ENCODE data around the gene CACNA2D3.
A peak's percentile ranks its signal among the peaks of the same experiment; 100 is the strongest.

CACNA2D3 gene

GRCh38 chr3:54344601-54345231, 222.4 kb downstream of the CACNA2D3 start:
- DNase-seq: no peak

GRCh38 chr3:54345847-54346375, 223.6 kb downstream of the CACNA2D3 start:
- no peak for DNase-seq

- no peak for DNase-seq
Measured at GRCh38 chr3:54347060-54347459, 224.7 kb downstream of the CACNA2D3 start.

- no peak for DNase-seq
Measured at GRCh38 chr3:54347933-54348332, 225.6 kb downstream of the CACNA2D3 start.

- no peak for DNase-seq
Measured at GRCh38 chr3:54349231-54349652, 226.9 kb downstream of the CACNA2D3 start.

GRCh38 chr3:54349691-54350090, 227.3 kb downstream of the CACNA2D3 start:
- DNase-seq: no peak

GRCh38 chr3:54353546-54353945, 231.2 kb downstream of the CACNA2D3 start:
- no peak for DNase-seq

GRCh38 chr3:54353946-54354345, 231.6 kb downstream of the CACNA2D3 start:
- no peak for DNase-seq

GRCh38 chr3:54355800-54356199, 233.4 kb downstream of the CACNA2D3 start:
- no peak for DNase-seq

GRCh38 chr3:54356261-54357045, 234.1 kb downstream of the CACNA2D3 start:
- DNase-seq: no peak

GRCh38 chr3:54357301-54357700, 234.9 kb downstream of the CACNA2D3 start:
- DNase-seq: no peak

- DNase-seq: no peak
Measured at GRCh38 chr3:54358316-54358715, 236.0 kb downstream of the CACNA2D3 start.

GRCh38 chr3:54358969-54359694, 236.8 kb downstream of the CACNA2D3 start:
- DNase-seq: no peak

GRCh38 chr3:54360320-54360719, 238.0 kb downstream of the CACNA2D3 start:
- no peak for DNase-seq

GRCh38 chr3:54361746-54362283, 239.5 kb downstream of the CACNA2D3 start:
- no peak for DNase-seq

- DNase-seq: no peak
Measured at GRCh38 chr3:54366007-54366750, 243.8 kb downstream of the CACNA2D3 start.

GRCh38 chr3:54366839-54367238, 244.5 kb downstream of the CACNA2D3 start:
- DNase-seq: peak; percentile 94

GRCh38 chr3:54372232-54372631, 249.9 kb downstream of the CACNA2D3 start:
- DNase-seq: no peak

GRCh38 chr3:54374214-54374852, 252.0 kb downstream of the CACNA2D3 start:
- no peak for DNase-seq

- DNase-seq: no peak
Measured at GRCh38 chr3:54376142-54376807, 253.9 kb downstream of the CACNA2D3 start.

GRCh38 chr3:54376939-54377578, 254.7 kb downstream of the CACNA2D3 start:
- no peak for DNase-seq

Measured in NCI-H2081 treated with DMSO at 0.1 percent for 48 hours (cell line).